Keratinocyte (primary cell): ENCODE data around the gene ATP6V0D1.

ENCODE experiments used
- EZH2 ChIP-seq: IDR thresholded peaks from one replicate; pipeline ENCODE4 v1.6.1; 2012; ENCODE audit warnings: inconsistent platforms, mild to moderate bottlenecking, low read length, moderate library complexity
- TF ChIP-seq, protein P1 (sequence below), 3 experiments: IDR thresholded peaks in 1 of 3; conservative IDR thresholded peaks in 1 of 3; optimal IDR thresholded peaks in 1 of 3; 2 replicates in 2 of 3; 3 replicates in 1 of 3; pipeline versions ENCODE3 to v1.5.1; 2011; ENCODE audit warnings: low read length in 3 of 3, mild to moderate bottlenecking in 3 of 3, moderate library complexity in 2 of 3, control low read depth in 1 of 3, inconsistent platforms in 1 of 3; ENCODE audit not compliant: insufficient read depth in 2 of 3; ENCODE audit errors: extremely low read depth in 1 of 3

DNA sequence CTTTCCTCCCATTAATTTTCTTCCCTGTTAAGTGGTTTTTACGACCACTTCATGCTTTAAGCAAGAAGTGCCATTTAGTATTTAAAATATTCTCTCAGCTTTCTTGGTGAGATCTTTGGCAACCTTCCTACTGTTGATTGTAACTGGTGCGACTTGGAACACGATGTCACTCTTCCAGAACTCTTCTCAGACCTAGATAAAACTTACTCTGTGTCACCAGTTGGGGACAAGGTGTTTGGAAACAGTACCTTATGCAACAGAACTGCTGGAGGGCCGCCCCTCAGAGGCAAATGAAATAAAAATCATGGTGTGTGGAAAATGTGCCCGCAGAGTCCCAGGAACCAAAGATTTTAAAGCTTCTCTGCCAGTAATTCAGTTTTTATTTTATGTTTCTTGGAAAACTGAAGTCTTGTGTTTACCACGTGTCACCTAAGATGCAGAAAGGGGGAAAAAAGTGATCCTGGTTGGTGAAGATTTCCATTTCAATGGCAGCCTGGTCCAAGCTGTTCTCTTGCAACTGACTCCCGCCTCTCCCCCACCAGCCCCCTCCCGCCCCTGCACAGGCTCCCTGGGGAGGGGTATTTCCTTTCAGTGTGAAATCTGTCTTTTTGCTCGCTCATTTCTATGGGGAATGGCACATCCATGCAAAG lies 57.2 kb downstream of the ATP6V0D1 start:
- TF ChIP-seq, protein P1, sequence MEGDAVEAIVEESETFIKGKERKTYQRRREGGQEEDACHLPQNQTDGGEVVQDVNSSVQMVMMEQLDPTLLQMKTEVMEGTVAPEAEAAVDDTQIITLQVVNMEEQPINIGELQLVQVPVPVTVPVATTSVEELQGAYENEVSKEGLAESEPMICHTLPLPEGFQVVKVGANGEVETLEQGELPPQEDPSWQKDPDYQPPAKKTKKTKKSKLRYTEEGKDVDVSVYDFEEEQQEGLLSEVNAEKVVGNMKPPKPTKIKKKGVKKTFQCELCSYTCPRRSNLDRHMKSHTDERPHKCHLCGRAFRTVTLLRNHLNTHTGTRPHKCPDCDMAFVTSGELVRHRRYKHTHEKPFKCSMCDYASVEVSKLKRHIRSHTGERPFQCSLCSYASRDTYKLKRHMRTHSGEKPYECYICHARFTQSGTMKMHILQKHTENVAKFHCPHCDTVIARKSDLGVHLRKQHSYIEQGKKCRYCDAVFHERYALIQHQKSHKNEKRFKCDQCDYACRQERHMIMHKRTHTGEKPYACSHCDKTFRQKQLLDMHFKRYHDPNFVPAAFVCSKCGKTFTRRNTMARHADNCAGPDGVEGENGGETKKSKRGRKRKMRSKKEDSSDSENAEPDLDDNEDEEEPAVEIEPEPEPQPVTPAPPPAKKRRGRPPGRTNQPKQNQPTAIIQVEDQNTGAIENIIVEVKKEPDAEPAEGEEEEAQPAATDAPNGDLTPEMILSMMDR (optimal IDR thresholded peaks at IDR 0.05 in 1 of 3, IDR thresholded peaks at IDR 0.05 in 1 of 3, conservative IDR thresholded peaks at IDR 0.05 in 1 of 3; ENCODE audit: extremely low read depth in 1 of 3, insufficient read depth in 2 of 3, low read length in 3 of 3), result no peak
- no peak for TF ChIP-seq EZH2
